ENCODE results near the gene SLC47A1.

Gene SLC47A1

DNA sequence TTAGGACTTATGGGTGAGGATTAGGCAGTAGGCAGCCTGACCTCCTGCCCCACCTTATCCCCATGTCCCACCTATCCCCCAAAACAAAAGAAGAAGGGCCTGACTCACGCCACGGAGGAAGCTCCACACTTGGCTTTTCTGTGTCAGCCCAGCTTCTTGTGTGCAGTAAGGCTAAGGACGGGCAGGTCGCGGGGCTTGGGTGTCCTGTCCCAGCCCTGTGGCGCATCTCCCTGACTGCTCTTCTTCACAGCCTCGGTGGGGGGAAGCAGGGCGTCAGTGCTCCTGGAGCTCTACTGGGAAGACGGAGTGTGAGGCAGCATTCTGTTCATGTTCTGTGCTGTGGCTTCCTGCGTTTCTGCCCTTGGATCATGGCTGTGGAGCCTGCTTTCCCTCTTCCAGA is 80.3 kb downstream of the SLC47A1 start:
- DNase-seq, result no peak

DNA sequence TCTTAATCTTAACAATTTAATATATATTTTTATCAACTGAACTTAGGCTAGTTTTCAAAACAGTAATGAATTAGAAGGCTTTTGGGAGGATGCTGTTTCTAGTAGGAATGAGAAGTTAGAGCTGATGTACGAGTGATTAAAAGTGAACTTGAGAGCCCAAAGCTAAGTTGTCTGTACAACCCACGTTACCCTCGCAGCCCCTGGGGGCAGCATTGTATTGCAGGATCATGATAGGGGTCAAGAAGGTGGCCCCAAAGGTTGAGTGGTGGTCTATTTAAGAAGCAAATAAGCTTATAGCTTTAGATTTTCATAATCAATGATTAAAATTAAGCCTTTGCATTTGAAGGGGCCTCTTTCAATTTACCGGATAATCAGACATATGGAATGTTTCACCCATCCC is 81.2 kb downstream of the SLC47A1 start:
- no peak for DNase-seq

- DNase-seq, result no peak
Measured at GRCh38 chr17:19618015-19618414, 84.4 kb downstream of the SLC47A1 start.

GRCh38 chr17:19619705-19620325 is 86.2 kb downstream of the SLC47A1 start:
- no peak for DNase-seq

- no peak for DNase-seq
Measured at GRCh38 chr17:19621697-19622096, 88.0 kb downstream of the SLC47A1 start.

DNA sequence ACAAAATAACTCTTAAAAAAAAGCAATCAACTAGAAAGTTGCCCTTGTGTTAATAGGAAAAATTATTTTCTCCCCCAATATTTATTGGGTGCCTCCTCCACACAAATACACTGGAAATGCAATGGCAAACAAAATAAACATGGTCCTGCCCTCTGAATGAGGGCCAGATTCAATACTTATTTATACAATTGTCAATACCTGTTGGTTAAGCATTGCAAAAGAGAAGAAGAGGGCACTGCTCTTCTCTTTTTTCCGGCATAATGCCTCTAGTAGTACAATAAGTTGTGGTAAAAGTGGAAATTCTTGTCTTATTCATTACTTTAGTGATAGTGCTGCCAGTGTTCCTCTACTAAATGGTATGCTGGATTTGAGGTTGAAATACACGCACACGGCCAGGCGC is 92.4 kb downstream of the SLC47A1 start:
- no peak for DNase-seq

All from HCEC 1CT (cell line).